Limb (tissue), 2 donors: ENCODE results near the gene XRCC4.

Experiments used
- DNase-seq, 2 donors: peaks; one replicate each; pipeline ENCODE4 v3.0.0-alpha.2; 2016; ENCODE audit errors: extremely low spot score in 2 of 2

XRCC4 gene

DNA sequence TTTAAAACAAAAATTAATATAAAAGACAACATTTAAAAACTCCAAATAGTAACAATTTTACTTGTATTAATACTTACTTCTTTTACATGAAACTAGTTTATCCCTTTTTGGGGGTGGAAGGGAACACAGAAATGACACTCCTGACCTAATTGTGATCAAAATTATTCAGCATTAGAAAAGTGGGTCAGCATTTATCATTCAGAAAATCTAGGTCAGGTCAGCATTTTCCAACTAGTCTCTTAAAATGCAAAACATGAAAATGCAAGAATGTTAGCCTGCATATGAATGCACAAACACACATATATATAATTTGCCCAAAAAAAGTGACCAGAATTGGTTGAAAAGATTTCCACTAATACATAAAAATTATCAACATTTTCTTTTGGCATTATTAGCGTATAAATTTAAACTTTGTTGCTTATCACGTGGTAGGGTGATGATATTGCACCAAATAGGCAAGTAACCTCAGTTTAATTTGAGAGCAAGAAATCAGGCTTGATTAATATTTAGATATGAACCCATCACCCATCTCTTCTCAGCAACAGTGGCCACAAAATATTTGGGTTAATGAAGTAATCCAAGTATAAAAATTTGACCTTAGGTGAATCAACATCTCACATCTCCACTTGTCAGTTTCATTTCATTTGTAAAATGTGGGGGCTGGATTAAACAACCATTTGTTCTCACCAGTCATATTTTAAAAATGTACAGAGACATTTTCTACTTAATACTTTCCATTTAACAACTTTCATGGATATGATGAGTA lies 5.9 kb upstream of the XRCC4 start:
- DNase-seq = no peak

DNA sequence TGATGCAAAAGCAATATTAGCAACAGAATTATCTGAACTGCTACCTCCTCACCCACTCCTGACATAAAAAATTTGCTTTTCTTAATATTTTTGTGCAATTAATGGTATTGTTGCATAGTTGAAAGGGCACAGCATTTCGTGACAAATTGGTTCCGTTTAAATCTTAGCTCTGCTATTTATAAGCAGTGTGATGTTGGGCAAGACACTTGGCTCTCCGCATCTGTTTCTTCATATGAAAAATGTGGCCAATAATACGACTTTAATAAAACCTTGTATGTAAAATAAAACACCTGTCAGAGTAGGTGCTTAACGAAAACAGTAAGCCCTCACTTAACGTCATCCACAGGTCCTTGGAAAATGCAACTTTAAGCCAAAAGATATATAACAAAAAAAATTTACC lies 4.4 kb upstream of the XRCC4 start:
- DNase-seq = no peak

DNA sequence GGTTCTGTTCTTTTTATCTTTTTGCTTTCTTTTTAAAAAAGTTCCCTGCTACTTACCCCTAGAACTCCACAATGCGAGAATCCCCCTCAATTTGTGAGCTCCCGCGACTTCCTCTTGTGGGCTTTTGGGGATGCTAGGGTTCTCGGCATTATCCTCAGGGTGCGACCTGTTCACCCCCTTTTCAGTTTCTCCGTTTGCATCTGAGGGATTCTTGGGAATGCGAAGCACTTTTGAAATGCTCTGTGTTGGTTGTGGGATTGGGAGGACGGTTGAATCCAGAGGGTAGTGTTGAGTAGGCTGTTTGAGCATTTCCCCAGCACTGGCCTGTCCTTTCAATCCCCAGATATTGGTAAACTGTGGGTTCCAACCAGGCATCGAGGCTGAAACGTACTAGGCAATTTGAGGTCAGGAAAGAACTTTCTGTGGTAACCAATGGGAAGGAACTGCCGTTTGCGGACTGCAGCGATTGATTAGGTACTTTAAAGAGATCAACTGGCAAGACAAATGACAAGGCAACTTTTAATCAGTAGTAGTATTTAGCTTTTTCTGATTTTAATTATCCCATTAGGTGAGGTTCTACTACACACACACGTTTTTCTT lies 415 bp downstream of the XRCC4 start:
- DNase-seq = no peak

DNA sequence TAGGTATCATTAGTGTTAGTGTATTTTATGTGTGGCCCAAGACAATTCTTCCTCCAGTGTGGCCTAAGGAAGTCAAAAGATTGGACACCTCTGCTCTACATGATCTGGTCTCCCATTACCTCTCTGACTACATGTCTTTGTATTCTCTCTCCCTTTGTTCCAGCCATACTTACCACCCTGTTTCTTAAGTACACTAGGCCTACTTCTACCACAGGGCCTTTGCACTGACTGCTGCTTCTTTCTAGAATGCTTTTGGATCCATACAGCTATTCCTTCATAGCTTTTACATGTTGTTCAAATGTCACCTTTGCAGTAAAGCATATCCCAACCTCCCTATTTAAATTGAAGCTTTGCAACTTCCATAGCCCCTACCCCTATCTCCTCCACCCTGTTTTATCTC lies 5.4 kb downstream of the XRCC4 start:
- no peak for DNase-seq

DNA sequence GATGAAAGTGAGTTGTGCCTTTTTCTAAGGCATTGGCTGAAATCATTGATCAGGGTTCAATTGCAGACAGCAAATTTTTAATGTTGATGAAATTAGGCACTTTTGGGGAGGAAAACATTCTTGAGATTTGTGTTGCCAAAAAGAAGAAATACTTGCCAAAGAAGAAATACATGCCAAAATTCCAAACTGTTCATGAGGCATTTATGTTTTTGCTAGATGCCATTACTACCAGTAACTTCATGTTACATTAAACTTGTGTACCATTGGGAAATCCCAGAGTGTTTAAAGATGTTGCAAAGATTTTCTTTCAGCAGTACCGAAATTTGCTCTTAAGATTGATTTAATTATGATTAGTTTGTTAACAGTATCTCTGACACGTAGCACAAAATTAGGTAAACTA lies 7.0 kb downstream of the XRCC4 start:
- no peak for DNase-seq

DNA sequence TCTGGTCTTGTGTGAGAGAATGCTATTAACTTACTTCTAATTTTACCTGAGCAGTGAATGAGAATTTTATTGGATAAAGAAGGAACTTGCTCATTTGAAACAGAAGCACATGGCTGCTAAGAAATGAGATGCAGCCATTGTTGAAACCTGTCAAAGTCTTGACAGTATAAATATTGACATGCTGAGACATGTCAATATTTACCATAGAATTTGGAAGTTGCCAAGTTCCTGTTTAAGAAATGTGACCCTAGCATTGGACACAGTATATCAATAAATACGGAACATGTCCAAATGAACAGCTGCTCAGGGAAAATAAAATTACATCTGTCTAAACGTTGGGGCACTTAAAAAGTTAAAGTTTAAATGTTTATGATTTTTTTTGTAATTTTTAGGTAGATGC lies 7.8 kb downstream of the XRCC4 start:
- DNase-seq = no peak

DNA sequence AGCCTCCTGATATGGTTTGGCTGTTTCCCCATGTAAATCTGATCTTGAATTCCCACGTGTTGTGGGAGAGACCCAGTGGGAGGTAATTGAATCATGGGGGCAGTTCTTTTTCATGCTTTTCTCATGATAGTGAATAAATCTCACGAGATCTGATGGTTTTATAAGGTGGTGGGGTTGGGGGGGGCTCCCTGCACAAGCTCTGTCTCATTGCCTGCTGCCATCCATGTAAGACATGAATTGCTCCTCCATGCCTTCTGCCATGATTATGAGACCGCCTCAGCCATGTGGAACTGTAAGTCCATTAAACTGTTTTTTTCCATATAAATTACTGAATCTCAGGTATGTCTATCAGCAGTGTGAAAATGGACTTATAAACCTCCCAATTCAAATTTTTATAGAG lies 12.8 kb downstream of the XRCC4 start:
- no peak for DNase-seq

DNA sequence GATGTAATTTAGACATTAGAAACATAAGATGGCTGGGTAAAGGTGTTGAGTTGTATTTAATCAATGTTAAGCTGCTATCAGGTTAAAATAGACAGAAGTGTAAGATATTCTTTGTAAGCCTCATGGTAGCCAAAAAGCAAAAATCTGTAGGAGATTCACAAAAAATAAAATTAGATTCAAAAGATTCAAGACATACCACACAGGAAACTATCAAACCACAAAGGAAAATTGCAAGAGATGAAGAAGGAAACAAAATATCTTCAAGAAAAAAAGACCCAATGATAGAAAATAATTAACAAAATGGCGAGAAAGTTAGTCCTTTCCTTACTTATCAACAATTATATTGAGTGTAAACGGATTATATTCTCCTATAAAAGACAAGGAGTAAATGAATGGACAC lies 15.3 kb downstream of the XRCC4 start:
- DNase-seq = no peak

DNA sequence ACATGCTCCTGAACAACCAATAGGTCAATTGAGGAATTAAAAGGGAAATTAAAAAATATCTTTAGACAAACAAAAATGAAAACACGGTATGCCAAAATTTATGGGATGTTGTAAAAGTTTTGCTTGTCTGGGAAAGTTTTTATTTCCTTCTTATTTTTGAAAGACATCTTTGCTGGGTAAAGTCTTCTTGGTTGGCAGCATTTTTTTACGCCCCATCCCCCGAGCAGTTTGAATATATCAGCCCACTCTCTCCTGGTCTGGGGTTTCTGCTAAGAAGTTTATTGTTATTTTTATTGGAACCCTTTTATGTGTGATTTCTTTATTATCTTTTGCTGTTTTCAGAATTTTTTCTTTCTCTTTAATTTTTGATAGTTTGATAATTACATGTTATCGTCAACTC lies 16.3 kb downstream of the XRCC4 start:
- no peak for DNase-seq

DNA sequence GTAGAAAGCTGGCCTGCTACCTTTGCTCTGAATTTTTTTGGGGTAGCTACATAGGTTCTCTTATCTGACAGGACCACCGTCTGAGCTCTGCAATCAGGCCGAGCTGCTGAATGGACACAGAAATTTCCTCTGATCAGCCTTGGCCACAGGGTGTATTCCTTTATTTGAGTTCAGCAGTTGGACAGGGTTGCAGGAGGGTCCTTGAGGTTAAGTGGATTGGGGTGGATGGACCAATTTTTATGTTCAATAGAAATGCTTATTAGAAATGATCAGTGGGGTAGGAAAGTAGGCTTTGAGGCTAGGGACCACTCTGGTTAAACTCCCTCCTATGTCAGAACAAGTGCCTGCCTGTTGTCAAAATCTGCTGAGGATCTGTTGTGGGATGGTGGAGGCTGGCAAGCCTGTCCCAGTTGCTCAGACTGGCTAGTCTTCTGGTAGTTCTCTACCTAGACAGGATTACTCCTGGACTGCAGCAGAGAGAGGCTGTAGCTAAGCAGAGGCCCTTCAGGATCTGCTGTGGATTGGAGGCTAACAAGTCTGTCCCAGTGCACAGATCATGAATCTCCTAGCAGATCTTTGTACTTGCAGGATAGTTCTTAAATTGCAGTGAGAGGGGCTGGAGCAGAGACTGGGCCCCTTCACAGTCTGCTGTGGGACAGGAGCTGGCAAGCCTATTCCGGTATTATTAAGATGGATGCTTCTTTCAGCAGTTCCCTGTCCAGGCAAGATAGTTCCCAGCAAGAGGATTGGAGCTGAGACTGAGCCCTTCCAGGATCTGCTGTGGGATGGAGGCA lies 18.0 kb downstream of the XRCC4 start:
- DNase-seq = no peak

- DNase-seq = no peak
Observed at GRCh38 chr5:83095957-83096539, 18.7 kb downstream of the XRCC4 start.

- DNase-seq = no peak
Observed at GRCh38 chr5:83096660-83097339, 19.5 kb downstream of the XRCC4 start.

GRCh38 chr5:83097689-83098231 lies 20.4 kb downstream of the XRCC4 start:
- no peak for DNase-seq

DNA sequence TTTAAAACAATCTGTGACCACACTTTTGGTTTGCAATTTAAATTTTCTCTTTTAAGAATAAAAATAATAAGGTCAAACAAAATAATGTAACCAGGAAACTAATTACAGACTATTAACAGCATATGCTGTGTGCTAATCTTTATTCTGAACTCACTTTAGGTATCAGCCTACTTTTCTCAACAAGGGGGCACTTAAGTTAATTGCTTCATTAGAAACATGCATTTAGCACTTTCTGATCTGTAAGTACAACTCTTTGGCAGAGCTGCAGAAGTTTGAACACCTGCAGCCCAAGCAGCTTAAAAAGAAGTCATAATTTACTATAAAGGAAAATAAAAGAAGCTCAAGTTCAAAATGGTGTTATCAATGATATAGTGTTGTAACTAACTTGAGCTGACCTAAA lies 21.7 kb downstream of the XRCC4 start:
- DNase-seq = no peak

DNA sequence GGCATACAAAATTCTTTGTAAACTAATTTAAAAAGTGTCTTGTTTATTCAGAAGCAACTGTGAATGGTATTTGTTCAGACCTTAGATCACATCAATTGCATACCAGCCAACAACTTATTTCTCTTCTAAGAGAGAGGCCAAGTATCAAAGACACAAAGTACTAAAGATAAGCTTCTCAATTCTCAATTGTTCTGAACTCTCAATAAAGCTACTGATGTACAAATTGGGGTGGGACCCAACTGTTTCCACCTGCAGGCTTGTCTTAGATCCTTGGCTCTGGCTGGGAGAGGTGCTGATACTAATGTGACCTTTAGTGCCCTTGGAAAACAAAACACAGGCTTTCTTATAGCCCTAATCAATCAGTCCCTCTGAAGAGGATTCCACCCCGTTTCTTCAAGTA lies 22.1 kb downstream of the XRCC4 start:
- no peak for DNase-seq

- DNase-seq = no peak
Observed at GRCh38 chr5:83101514-83101913, 24.2 kb downstream of the XRCC4 start.

DNA sequence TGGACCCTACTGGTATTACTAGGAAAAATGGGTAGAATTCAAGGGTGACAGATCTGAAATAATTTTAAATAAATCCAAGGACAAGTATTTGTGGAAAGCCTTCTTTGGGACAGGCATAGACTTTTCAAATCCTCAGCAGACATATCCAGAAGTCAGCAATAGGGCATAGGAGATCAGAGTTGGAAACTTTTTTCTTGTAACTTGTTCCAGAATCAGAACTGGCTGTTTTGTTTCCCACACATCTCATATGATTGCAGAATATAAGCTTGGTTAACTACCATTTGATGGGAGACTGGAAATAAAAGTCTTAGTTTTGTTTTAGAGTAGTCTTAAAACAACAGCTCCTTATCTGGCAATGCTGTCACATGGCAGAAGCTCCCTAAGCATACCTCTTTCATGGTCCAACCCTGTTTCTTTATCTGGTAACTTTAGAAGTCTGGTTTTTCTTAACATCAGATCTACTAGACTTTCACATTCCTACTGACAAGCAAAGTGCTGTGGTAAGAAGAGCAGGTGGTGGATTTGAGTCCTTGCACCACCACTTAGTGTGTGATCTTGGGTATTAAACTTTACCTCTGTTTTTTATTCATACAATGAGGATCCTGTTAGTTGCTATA lies 25.1 kb downstream of the XRCC4 start:
- DNase-seq = no peak

- no peak for DNase-seq
Observed at GRCh38 chr5:83104021-83104420, 26.7 kb downstream of the XRCC4 start.

DNA sequence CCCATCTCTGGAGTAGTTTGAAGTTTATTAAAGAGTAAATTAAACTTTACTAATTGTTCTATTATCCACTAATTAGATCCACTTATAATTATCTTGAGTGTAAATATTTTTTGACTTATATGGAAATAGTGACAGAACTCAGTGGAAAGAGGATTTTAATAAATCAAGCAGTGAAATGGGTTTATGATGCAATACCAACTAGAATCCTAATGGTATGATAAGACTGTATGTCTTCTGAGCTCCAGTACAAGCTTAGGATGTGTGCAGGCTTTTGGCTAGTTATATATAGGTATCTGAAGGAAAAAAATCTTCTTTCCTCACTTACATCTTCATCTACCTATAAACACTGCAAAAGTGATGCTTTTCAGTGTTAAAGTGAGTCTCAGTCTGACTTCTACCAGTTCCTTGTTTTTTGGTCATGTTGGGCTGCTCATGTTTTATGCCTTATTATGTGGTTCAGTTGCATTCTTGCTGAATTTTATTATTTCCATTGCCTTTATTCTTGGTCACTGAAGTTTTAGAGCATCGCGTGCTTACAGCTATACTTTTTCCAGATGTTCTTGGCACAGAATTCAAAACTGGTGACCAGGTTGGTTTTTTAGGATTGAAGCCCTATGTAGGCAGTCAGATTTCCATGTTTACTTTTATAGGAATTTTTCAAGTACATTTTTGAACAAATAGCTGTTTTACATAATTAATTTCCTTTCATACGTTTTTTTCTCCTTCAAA lies 30.5 kb downstream of the XRCC4 start:
- DNase-seq = no peak

DNA sequence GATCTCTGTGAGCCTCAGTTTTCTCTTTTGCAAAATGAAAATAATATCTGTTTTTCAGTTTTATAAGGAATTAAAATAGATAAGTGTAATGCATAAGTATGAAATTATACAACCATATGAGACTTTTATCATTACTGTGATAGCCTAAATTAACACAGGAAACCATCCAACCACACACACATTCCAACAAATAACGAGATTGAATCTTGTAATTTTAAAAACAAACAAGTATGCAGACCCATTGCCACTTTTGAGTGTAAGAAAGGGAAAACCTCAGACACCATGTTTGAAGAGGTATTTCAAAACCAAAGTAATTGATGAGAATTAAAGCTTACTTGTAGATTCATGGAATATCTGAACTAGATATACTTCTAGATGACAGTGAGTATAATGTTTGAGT lies 32.0 kb downstream of the XRCC4 start:
- no peak for DNase-seq
